Measurements from ENCODE around the gene CD63. TPM values are rescaled to one million over a fixed set of nuclear protein-coding genes. Genes with fewer than 3 reads are reported as not detected.

The CD63 gene
- total and polyA plus RNA-seq, 9 of the 15 experiments (the other 6 are each of a cell fraction or from before 2014, with no cell fraction given): 313 to 735 (median 433) TPM

- TF ChIP-seq ETV1 (tag; conservative IDR thresholded peaks at IDR 0.05; ENCODE audit: low read depth): 0 out of 2 replicates have a peak, but pooled peaks have one; percentile 29
- TF ChIP-seq MBD2 (IDR thresholded peaks at IDR 0.05; ENCODE audit: borderline replicate concordance, low read depth): no peak
- peak; percentile 81 for TF ChIP-seq CTCFL (IDR thresholded peaks at IDR 0.05; ENCODE audit: borderline replicate concordance, insufficient read depth, low read depth, low read length, poor library complexity, severe bottlenecking)
- peak; percentile 55 to 80 (median 64) for TF ChIP-seq CTCF (IDR thresholded peaks at IDR 0.05 in 2 of 3, conservative IDR thresholded peaks at IDR 0.05 in 1 of 3; ENCODE audit: insufficient read depth in 2 of 3, low read depth in 1 of 3, low read length in 3 of 3)
- TF ChIP-seq DPF2 (IDR thresholded peaks at IDR 0.05): no peak
- no peak for TF ChIP-seq RBM22 (IDR thresholded peaks at IDR 0.05; ENCODE audit: low read depth, low read length, poor library complexity, severe bottlenecking)
- TF ChIP-seq ZBTB9 (CRISPR knock-in tag; IDR thresholded peaks at IDR 0.05): no peak
- peak; percentile 70 for TF ChIP-seq TEAD4 (IDR thresholded peaks at IDR 0.05; ENCODE audit: low read length)
- TF ChIP-seq TEAD4 (CRISPR knock-in tag; IDR thresholded peaks at IDR 0.05; ENCODE audit: borderline replicate concordance): no peak
- peak in 1 of 2 experiments; percentile 22; a peak in 3 of 4 replicates for TF ChIP-seq RAD21 (CRISPR knock-in tag; conservative IDR thresholded peaks at IDR 0.05 in 1 of 2, IDR thresholded peaks at IDR 0.05 in 1 of 2)
- TF ChIP-seq XRCC5 (IDR thresholded peaks at IDR 0.05; ENCODE audit: low read depth, low read length): 0 out of 2 replicates have a peak, but pooled peaks have one; percentile 48
Measured at GRCh38 chr12:55681142-55682077, 47.4 kb downstream of the CD63 start (continued).

All from K562 (cell line).